GM12874 (cell line): ENCODE data around the gene PAQR5.

Experiments used
- CTCF ChIP-seq: IDR thresholded peaks from 2 replicates; pipeline ENCODE4 v1.5.1; 2011; ENCODE audit warnings: low read depth, mild to moderate bottlenecking, control low read depth, low read length, moderate library complexity; ENCODE audit not compliant: insufficient read depth

PAQR5 gene

DNA sequence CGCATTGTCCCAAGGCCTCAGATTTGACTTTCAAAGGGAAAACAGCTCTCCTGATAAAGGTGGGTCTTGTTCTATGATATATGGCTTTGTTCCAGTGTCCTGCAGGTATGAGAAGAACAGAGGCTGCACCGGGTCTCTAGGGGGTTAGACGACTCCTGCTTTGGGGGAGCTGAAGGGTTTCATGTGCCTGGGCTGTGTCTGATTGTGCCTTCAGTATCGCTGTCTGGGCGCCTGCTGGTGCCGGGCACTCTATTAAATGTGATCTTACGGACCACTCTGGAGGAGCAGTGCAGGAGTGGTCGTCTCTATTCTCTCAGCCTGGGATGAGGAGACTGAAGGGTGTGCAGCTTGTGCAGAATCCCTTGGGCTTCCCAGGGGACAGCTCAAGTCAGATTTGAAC is 16.0 kb downstream of the PAQR5 start:
- TF ChIP-seq CTCF, result no peak

DNA sequence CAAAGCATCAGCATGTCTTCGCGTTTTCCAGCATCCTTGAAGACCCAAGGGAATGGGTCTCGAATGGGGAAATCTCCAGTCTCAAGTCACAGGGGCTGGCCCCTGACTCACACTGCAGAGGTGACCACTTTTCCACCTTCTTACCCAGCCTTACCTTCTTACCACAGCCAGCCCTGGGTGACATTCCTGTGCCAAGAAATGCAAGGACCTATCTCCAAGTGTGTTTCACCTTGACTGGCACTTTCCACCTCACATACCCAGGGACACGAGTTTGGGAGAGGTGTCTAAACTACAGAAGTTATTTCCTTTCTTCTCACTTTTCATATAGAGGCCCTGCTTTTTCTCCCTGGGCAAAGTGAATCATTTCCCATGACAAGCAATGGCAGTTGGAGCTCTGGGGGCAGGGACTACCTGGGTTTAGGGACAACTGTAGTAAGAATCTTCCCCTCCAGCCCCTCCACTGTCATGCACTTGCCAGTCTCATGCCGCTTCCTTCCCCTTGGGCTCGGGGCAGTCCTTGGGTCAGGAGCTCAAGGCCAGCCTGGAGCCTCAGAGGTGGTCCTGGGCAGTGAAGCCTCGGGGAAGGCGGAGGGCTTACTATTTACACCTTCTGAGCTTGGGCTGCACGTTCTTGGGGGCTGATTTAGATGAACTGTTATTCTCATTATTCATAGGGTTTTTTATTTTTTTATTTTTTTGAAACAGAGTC is 16.8 kb downstream of the PAQR5 start:
- no peak for TF ChIP-seq CTCF

- TF ChIP-seq CTCF, result no peak
Observed at GRCh38 chr15:69316291-69316690, 17.6 kb downstream of the PAQR5 start.

- TF ChIP-seq CTCF, result no peak
Observed at GRCh38 chr15:69317392-69317841, 18.7 kb downstream of the PAQR5 start.

GRCh38 chr15:69318033-69318432 is 19.3 kb downstream of the PAQR5 start:
- no peak for TF ChIP-seq CTCF

- TF ChIP-seq CTCF, result no peak
Observed at GRCh38 chr15:69319384-69320375, 21.0 kb downstream of the PAQR5 start.

- no peak for TF ChIP-seq CTCF
Observed at GRCh38 chr15:69320977-69321554, 22.4 kb downstream of the PAQR5 start.
